Mesendoderm (in vitro differentiated cells): ENCODE data around the gene MCEMP1.

Source experiments
- DNase-seq: peaks from one replicate; pipeline ENCODE4 v3.0.0; 2013
- H2AK5ac ChIP-seq: 2 replicates; pipeline ENCODE4 v1.6.1; 2013; ENCODE audit warnings: low read length, inconsistent platforms
- H2BK120ac ChIP-seq: 2 replicates; pipeline ENCODE4 v1.6.1; 2013; ENCODE audit warnings: low read depth, mild to moderate bottlenecking, low read length, moderate library complexity, mixed read lengths
- H2BK15ac ChIP-seq: replicated peaks from 2 replicates; pipeline ENCODE4 v1.6.1; 2013; ENCODE audit warnings: low read depth, mild to moderate bottlenecking, moderate library complexity
- H2BK5ac ChIP-seq: 2 replicates; pipeline ENCODE4 v1.6.1; 2013; ENCODE audit warnings: low read length, inconsistent platforms
- H3K18ac ChIP-seq: 2 replicates; pipeline ENCODE4 v1.6.1; 2013; ENCODE audit warnings: mild to moderate bottlenecking, low read length, mixed read lengths
- H3K23ac ChIP-seq: one replicate; pipeline ENCODE4 v1.6.1; 2013; ENCODE audit warnings: low read length
- H3K27ac ChIP-seq: 2 replicates; pipeline ENCODE4 v1.5.1; 2013; ENCODE audit warnings: low read depth, mild to moderate bottlenecking, inconsistent platforms, low read length, moderate library complexity
- H3K27me3 ChIP-seq: 2 replicates; pipeline ENCODE4 v1.6.1; 2013; ENCODE audit warnings: low read length, control low read depth, mild to moderate bottlenecking, inconsistent platforms; ENCODE audit not compliant: insufficient read depth, poor library complexity
- H3K36me3 ChIP-seq: 2 replicates; pipeline ENCODE4 v1.6.1; 2013; ENCODE audit warnings: low read length, inconsistent platforms; ENCODE audit not compliant: control insufficient read depth, insufficient read depth
- H3K4ac ChIP-seq: one replicate; pipeline ENCODE4 v1.6.1; 2013; ENCODE audit warnings: low read depth, mild to moderate bottlenecking, low read length, moderate library complexity
- H3K4me1 ChIP-seq: 2 replicates; pipeline ENCODE4 v1.6.1; 2013; ENCODE audit warnings: low read depth, low read length, inconsistent platforms; ENCODE audit not compliant: control insufficient read depth
- H3K4me2 ChIP-seq: 2 replicates; pipeline ENCODE4 v1.6.1; 2013; ENCODE audit warnings: low read length
- H3K4me3 ChIP-seq: 2 replicates; pipeline ENCODE4 v1.5.1; 2013; ENCODE audit warnings: mild to moderate bottlenecking, low read length
- H3K56ac ChIP-seq: one replicate; pipeline ENCODE4 v1.6.1; 2013; ENCODE audit warnings: low read length
- H3K79me1 ChIP-seq: 2 replicates; pipeline ENCODE4 v1.6.1; 2013; ENCODE audit warnings: low read length, inconsistent platforms
- H3K79me2 ChIP-seq: 2 replicates; pipeline ENCODE4 v1.6.1; 2013; ENCODE audit warnings: mild to moderate bottlenecking, low read length; ENCODE audit not compliant: control insufficient read depth, insufficient read depth
- H3K9ac ChIP-seq: 2 replicates; pipeline ENCODE4 v1.6.1; 2013; ENCODE audit warnings: low read length, inconsistent platforms
- H4K5ac ChIP-seq: one replicate; pipeline ENCODE4 v1.6.1; 2013; ENCODE audit warnings: low read length
- H4K8ac ChIP-seq: one replicate; pipeline ENCODE4 v1.6.1; 2013; ENCODE audit warnings: low read depth, mild to moderate bottlenecking, control low read depth, low read length, moderate library complexity
- WGBS: extraction: QIAGEN DNeasy Blood & Tissue Kit; methylation state at CpG from one replicate; pipeline ENCODE4 v1.1.7; 2013; ENCODE audit warnings: low lambda C conversion rate, missing lambda C conversion rate; ENCODE audit not compliant: insufficient coverage; ENCODE audit errors: extremely low coverage; 5-methylcytosine and 5-hydroxymethylcytosine counted together

Gene MCEMP1

GRCh38 chr19:7661744-7662538 lies 14.9 kb upstream of the MCEMP1 start:
- Histone ChIP-seq H3K27me3 (no peaks in the 10 kb centered on the region), H2BK120ac (no peak overlapping the region), H3K4me3 (no peak overlapping the region), H3K27ac (no peak overlapping the region), H3K36me3 (no peaks in the 10 kb centered on the region), H2AK5ac (no peak overlapping the region), H3K79me1 (no peaks in the 10 kb centered on the region), H3K4me1 (no peaks in the 10 kb centered on the region), H3K4ac (no peak overlapping the region), H3K18ac (no peak overlapping the region), H4K5ac (no peak overlapping the region), H3K79me2 (no peaks in the 10 kb centered on the region), H3K4me2 (no peak overlapping the region), H3K9ac (no peak overlapping the region), H3K23ac (no peak overlapping the region), H4K8ac (no peak overlapping the region), H2BK5ac (no peak overlapping the region), H3K56ac (no peak overlapping the region), H2BK15ac (no peak overlapping the region)
- WGBS: no CpG with 5 or more reads among the region's 8 CpGs
- DNase-seq: no peak

GRCh38 chr19:7662657-7663056 lies 14.2 kb upstream of the MCEMP1 start:
- no peak overlapping the region for H2AK5ac ChIP-seq
- DNase-seq: no peak
- no peaks in the 10 kb centered on the region for H3K79me1 ChIP-seq
- no peak overlapping the region for H3K18ac ChIP-seq
- H3K4me1 ChIP-seq: no peaks in the 10 kb centered on the region
- no peak overlapping the region for H3K27ac ChIP-seq
- H3K79me2 ChIP-seq: no peaks in the 10 kb centered on the region
- H2BK5ac ChIP-seq: no peak overlapping the region
- no peaks in the 10 kb centered on the region for H3K36me3 ChIP-seq
- H2BK15ac ChIP-seq: no peak overlapping the region
- H3K9ac ChIP-seq: no peak overlapping the region
- H3K4ac ChIP-seq: no peak overlapping the region
- no peak overlapping the region for H4K8ac ChIP-seq
- WGBS: no CpG with 5 or more reads among the region's 14 CpGs
- no peak overlapping the region for H3K23ac ChIP-seq
- no peak overlapping the region for H3K4me3 ChIP-seq
- no peak overlapping the region for H2BK120ac ChIP-seq
- H3K4me2 ChIP-seq: no peak overlapping the region
- no peak overlapping the region for H3K56ac ChIP-seq
- no peaks in the 10 kb centered on the region for H3K27me3 ChIP-seq
- no peak overlapping the region for H4K5ac ChIP-seq

- no peak overlapping the region for H3K27ac ChIP-seq
- no peak overlapping the region for H4K5ac ChIP-seq
- no peaks in the 10 kb centered on the region for H3K79me2 ChIP-seq
- H3K18ac ChIP-seq: no peak overlapping the region
- H2BK120ac ChIP-seq: no peak overlapping the region
- no peak overlapping the region for H4K8ac ChIP-seq
- H3K4me2 ChIP-seq: no peak overlapping the region
- H3K79me1 ChIP-seq: no peaks in the 10 kb centered on the region
- no peak overlapping the region for H2AK5ac ChIP-seq
- H2BK15ac ChIP-seq: no peak overlapping the region
- H3K4me3 ChIP-seq: no peak overlapping the region
- WGBS: no CpG with 5 or more reads among the region's 7 CpGs
- no peaks in the 10 kb centered on the region for H3K4me1 ChIP-seq
- no peak overlapping the region for H3K23ac ChIP-seq
- no peak overlapping the region for H3K9ac ChIP-seq
- H3K56ac ChIP-seq: no peak overlapping the region
- no peaks in the 10 kb centered on the region for H3K36me3 ChIP-seq
- H3K4ac ChIP-seq: no peak overlapping the region
- no peak for DNase-seq
- no peak overlapping the region for H2BK5ac ChIP-seq
- no peaks in the 10 kb centered on the region for H3K27me3 ChIP-seq
Measured at GRCh38 chr19:7663706-7664105, 13.2 kb upstream of the MCEMP1 start.

GRCh38 chr19:7665076-7665475 lies 11.8 kb upstream of the MCEMP1 start:
- no peak overlapping the region for H4K8ac ChIP-seq
- no peak overlapping the region for H3K9ac ChIP-seq
- H3K4me3 ChIP-seq: no peak overlapping the region
- no CpG with 5 or more reads among the region's 4 CpGs for WGBS
- H3K27me3 ChIP-seq: no peaks in the 10 kb centered on the region
- no peak overlapping the region for H2BK15ac ChIP-seq
- no peaks in the 10 kb centered on the region for H3K36me3 ChIP-seq
- no peak overlapping the region for H2BK120ac ChIP-seq
- H3K4ac ChIP-seq: no peak overlapping the region
- H3K27ac ChIP-seq: no peak overlapping the region
- no peaks in the 10 kb centered on the region for H3K4me1 ChIP-seq
- H2BK5ac ChIP-seq: no peak overlapping the region
- DNase-seq: no peak
- no peak overlapping the region for H3K23ac ChIP-seq
- no peak overlapping the region for H2AK5ac ChIP-seq
- H4K5ac ChIP-seq: no peak overlapping the region
- no peaks in the 10 kb centered on the region for H3K79me1 ChIP-seq
- no peak overlapping the region for H3K18ac ChIP-seq
- H3K79me2 ChIP-seq: no peaks in the 10 kb centered on the region
- H3K4me2 ChIP-seq: no peak overlapping the region
- no peak overlapping the region for H3K56ac ChIP-seq

- H3K4me1 ChIP-seq: no peaks in the 10 kb centered on the region
- no peak within 1 kb of the TSS for H2BK5ac ChIP-seq
- DNase-seq: no peak
- H3K36me3 ChIP-seq: no peaks in the 10 kb centered on the region
- H3K23ac ChIP-seq: no peak within 1 kb of the TSS
- no peak within 1 kb of the TSS for H3K9ac ChIP-seq
- H3K79me2 ChIP-seq: no peaks in the 10 kb centered on the region
- no peak within 1 kb of the TSS for H3K27ac ChIP-seq
- no peak within 1 kb of the TSS for H4K8ac ChIP-seq
- H2BK120ac ChIP-seq: no peak within 1 kb of the TSS
- no peak within 1 kb of the TSS for H3K18ac ChIP-seq
- H2BK15ac ChIP-seq: no peak within 1 kb of the TSS
- H3K79me1 ChIP-seq: no peaks in the 10 kb centered on the region
- H3K4ac ChIP-seq: no peak within 1 kb of the TSS
- H3K4me2 ChIP-seq: no peak within 1 kb of the TSS
- H3K56ac ChIP-seq: no peak within 1 kb of the TSS
- no peak within 1 kb of the TSS for H4K5ac ChIP-seq
- H3K27me3 ChIP-seq: no peaks in the 10 kb centered on the region
- H3K4me3 ChIP-seq: no peak within 1 kb of the TSS
- no CpG with 5 or more reads among the region's 9 CpGs for WGBS
- no peak within 1 kb of the TSS for H2AK5ac ChIP-seq
Measured at GRCh38 chr19:7668842-7669241, 8.0 kb upstream of the MCEMP1 start, which contains the start of gene RETN. Gene RETN, plus strand, starts transcription at chr19:7669049. Its CDS starts 278 bp downstream, at chr19:7669327.

- H3K4ac ChIP-seq: no peak overlapping the region
- DNase-seq: no peak
- no peak overlapping the region for H3K27ac ChIP-seq
- H3K36me3 ChIP-seq: no peaks in the 10 kb centered on the region
- H2BK5ac ChIP-seq: no peak overlapping the region
- H3K18ac ChIP-seq: no peak overlapping the region
- H3K23ac ChIP-seq: no peak overlapping the region
- H3K79me2 ChIP-seq: no peaks in the 10 kb centered on the region
- no peak overlapping the region for H2BK15ac ChIP-seq
- WGBS: 100% methylated on average over 1 of the region's 9 CpGs
- no peak overlapping the region for H3K56ac ChIP-seq
- H3K4me1 ChIP-seq: no peaks in the 10 kb centered on the region
- H2AK5ac ChIP-seq: no peak overlapping the region
- no peak overlapping the region for H2BK120ac ChIP-seq
- H4K5ac ChIP-seq: no peak overlapping the region
- H4K8ac ChIP-seq: no peak overlapping the region
- H3K79me1 ChIP-seq: no peaks in the 10 kb centered on the region
- H3K4me3 ChIP-seq: no peak overlapping the region
- no peak overlapping the region for H3K4me2 ChIP-seq
- H3K9ac ChIP-seq: no peak overlapping the region
- no peaks in the 10 kb centered on the region for H3K27me3 ChIP-seq
Measured at GRCh38 chr19:7669641-7670040, 7.2 kb upstream of the MCEMP1 start.
